DND-41 (cell line): ENCODE results near the gene DENND5B.

ENCODE experiments used
- EZH2 ChIP-seq: IDR thresholded peaks from 3 replicates; pipeline ENCODE4 v1.6.1; 2012; ENCODE audit warnings: borderline replicate concordance, low read depth, mild to moderate bottlenecking, moderate library complexity, low read length, inconsistent platforms; ENCODE audit not compliant: severe bottlenecking
- TF ChIP-seq, protein P1 (sequence below): IDR thresholded peaks from 2 replicates; pipeline ENCODE4 v1.5.1; 2012; ENCODE audit warnings: borderline replicate concordance, low read length, moderate library complexity, mild to moderate bottlenecking; ENCODE audit not compliant: poor library complexity, severe bottlenecking; ENCODE audit errors: extremely low read depth

DNA sequence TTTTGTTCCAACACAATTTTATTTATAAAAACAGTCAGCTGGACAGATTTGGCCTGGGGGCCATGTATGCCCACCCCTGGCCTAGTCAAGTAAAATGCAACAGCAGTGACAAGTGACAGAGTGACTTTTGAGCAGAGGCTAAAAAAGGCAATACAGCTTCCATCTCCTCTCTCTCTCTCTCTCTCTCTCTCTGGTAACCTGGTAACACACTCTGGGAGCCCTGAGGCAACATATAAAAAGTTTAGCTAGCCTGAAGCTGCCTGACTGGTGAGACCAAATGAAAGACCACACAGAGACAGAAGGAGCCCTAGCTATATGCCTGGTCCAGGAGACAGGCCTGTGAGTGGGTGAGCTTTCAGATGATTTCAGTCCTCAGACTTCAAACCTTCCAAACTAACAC lies 105.4 kb downstream of the DENND5B start:
- TF ChIP-seq, protein P1, sequence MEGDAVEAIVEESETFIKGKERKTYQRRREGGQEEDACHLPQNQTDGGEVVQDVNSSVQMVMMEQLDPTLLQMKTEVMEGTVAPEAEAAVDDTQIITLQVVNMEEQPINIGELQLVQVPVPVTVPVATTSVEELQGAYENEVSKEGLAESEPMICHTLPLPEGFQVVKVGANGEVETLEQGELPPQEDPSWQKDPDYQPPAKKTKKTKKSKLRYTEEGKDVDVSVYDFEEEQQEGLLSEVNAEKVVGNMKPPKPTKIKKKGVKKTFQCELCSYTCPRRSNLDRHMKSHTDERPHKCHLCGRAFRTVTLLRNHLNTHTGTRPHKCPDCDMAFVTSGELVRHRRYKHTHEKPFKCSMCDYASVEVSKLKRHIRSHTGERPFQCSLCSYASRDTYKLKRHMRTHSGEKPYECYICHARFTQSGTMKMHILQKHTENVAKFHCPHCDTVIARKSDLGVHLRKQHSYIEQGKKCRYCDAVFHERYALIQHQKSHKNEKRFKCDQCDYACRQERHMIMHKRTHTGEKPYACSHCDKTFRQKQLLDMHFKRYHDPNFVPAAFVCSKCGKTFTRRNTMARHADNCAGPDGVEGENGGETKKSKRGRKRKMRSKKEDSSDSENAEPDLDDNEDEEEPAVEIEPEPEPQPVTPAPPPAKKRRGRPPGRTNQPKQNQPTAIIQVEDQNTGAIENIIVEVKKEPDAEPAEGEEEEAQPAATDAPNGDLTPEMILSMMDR: no peak
- TF ChIP-seq EZH2: no peak
